Neuronal stem cell (in vitro differentiated cells): ENCODE results near the gene EIF4E. TPM values are rescaled to one million over a fixed set of nuclear protein-coding genes. Genes with fewer than 3 reads are reported as not detected.

Source experiments
- DNase-seq: peaks from one replicate; pipeline ENCODE4 v3.0.0-alpha.2; 2013; ENCODE audit warnings: low spot score
- H2AFZ ChIP-seq: one replicate; pipeline ENCODE4 v1.6.1; 2013; ENCODE audit warnings: mild to moderate bottlenecking, low read length, inconsistent platforms
- H2AK5ac ChIP-seq: 2 replicates; pipeline ENCODE4 v1.6.1; 2013; ENCODE audit warnings: low read depth, mild to moderate bottlenecking, inconsistent platforms, low read length, moderate library complexity, mixed read lengths
- H2BK120ac ChIP-seq: 2 replicates; pipeline ENCODE4 v1.6.1; 2013; ENCODE audit warnings: low read depth, mild to moderate bottlenecking, inconsistent platforms, low read length, moderate library complexity, mixed read lengths
- H2BK12ac ChIP-seq: one replicate; pipeline ENCODE4 v1.6.1; 2013; ENCODE audit warnings: low read length, inconsistent platforms
- H2BK15ac ChIP-seq: 2 replicates; pipeline ENCODE4 v1.6.1; 2013; ENCODE audit warnings: mild to moderate bottlenecking, low read length, inconsistent platforms, mixed read lengths
- H2BK5ac ChIP-seq: one replicate; pipeline ENCODE4 v1.6.1; 2013; ENCODE audit warnings: inconsistent platforms, mild to moderate bottlenecking, low read length, moderate library complexity
- H3K14ac ChIP-seq: one replicate; pipeline ENCODE4 v1.6.1; 2013; ENCODE audit warnings: low read length, inconsistent platforms
- H3K18ac ChIP-seq: 2 replicates; pipeline ENCODE4 v1.6.1; 2013; ENCODE audit warnings: low read length, inconsistent platforms
- H3K23ac ChIP-seq: 2 replicates; pipeline ENCODE4 v1.6.1; 2013; ENCODE audit warnings: low read depth, mild to moderate bottlenecking, mixed read lengths, low read length, inconsistent platforms; ENCODE audit not compliant: poor library complexity
- H3K27ac ChIP-seq: replicated peaks from 3 replicates; pipeline ENCODE4 v1.5.1; 2013; ENCODE audit warnings: low read length, inconsistent platforms
- H3K27me3 ChIP-seq, 3 experiments: 2 replicates each; pipeline ENCODE4 v1.6.1; 2013; ENCODE audit warnings: low read length in 3 of 3, mild to moderate bottlenecking in 2 of 3, inconsistent platforms in 1 of 3, low read depth in 1 of 3, mixed read lengths in 1 of 3, moderate library complexity in 1 of 3; ENCODE audit not compliant: control insufficient read depth in 3 of 3, insufficient read depth in 3 of 3
- H3K36me3 ChIP-seq, 2 donors: replicated peaks in 1 of 2; 2 replicates each; pipeline ENCODE4 v1.6.1; 2013; ENCODE audit warnings: low read length in 2 of 2; ENCODE audit not compliant: control insufficient read depth in 2 of 2, insufficient read depth in 2 of 2
- H3K4ac ChIP-seq: 2 replicates; pipeline ENCODE4 v1.6.1; 2013; ENCODE audit warnings: inconsistent platforms, mild to moderate bottlenecking, low read length, moderate library complexity
- H3K4me1 ChIP-seq, 2 donors: 1 replicate in 1 of 2; 2 replicates in 1 of 2; pipeline ENCODE4 v1.6.1; 2013; ENCODE audit warnings: low read length in 2 of 2, low read depth in 1 of 2; ENCODE audit not compliant: control insufficient read depth in 2 of 2, insufficient read depth in 1 of 2
- H3K4me2 ChIP-seq: one replicate; pipeline ENCODE4 v1.6.1; 2013; ENCODE audit warnings: mild to moderate bottlenecking, low read length, inconsistent platforms; ENCODE audit not compliant: insufficient read depth, poor library complexity, severe bottlenecking
- H3K4me3 ChIP-seq, 2 donors: 2 replicates each; pipeline ENCODE4 v1.5.1; 2013; ENCODE audit warnings: low read length in 2 of 2, mild to moderate bottlenecking in 2 of 2, inconsistent platforms in 1 of 2, moderate library complexity in 1 of 2
- H3K79me1 ChIP-seq: one replicate; pipeline ENCODE4 v1.6.1; 2013; ENCODE audit warnings: low read depth, mild to moderate bottlenecking, inconsistent platforms, low read length, moderate library complexity
- H3K9ac ChIP-seq: one replicate; pipeline ENCODE4 v1.6.1; 2013; ENCODE audit warnings: mild to moderate bottlenecking, low read depth, low read length, inconsistent platforms; ENCODE audit not compliant: poor library complexity
- H3K9me3 ChIP-seq, 2 donors: replicated peaks in 1 of 2; 2 replicates each; pipeline versions ENCODE3 to v1.6.1; 2013; ENCODE audit warnings: low read length in 2 of 2, mild to moderate bottlenecking in 2 of 2, inconsistent platforms in 1 of 2, low read depth in 1 of 2, mixed read lengths in 1 of 2, moderate library complexity in 1 of 2; ENCODE audit not compliant: control insufficient read depth in 2 of 2, insufficient read depth in 1 of 2
- H4K8ac ChIP-seq: one replicate; pipeline ENCODE4 v1.6.1; 2013; ENCODE audit warnings: low read depth, mild to moderate bottlenecking, inconsistent platforms, low read length, moderate library complexity
- H4K91ac ChIP-seq: one replicate; pipeline ENCODE4 v1.6.1; 2013; ENCODE audit warnings: low read length, low read depth, mild to moderate bottlenecking, inconsistent platforms; ENCODE audit not compliant: poor library complexity
- WGBS, 2 donors: extraction: QIAGEN DNeasy Blood & Tissue Kit; methylation state at CpG; one replicate each; pipeline ENCODE4 v1.1.7; 2013; ENCODE audit warnings: missing lambda C conversion rate in 2 of 2, mixed read lengths in 1 of 2; ENCODE audit not compliant: insufficient read length in 2 of 2, insufficient replicate concordance in 1 of 2; ENCODE audit errors: extremely low coverage in 2 of 2; 5-methylcytosine and 5-hydroxymethylcytosine counted together
- polyA plus RNA-seq, 2 experiments: library from polyadenylated mRNA; stranded (reverse); fragments of 200-250 nt; gene quantifications; one replicate each; pipeline ENCODE4 v1.2.3, GENCODE V29; 2013

The EIF4E gene, protein sequence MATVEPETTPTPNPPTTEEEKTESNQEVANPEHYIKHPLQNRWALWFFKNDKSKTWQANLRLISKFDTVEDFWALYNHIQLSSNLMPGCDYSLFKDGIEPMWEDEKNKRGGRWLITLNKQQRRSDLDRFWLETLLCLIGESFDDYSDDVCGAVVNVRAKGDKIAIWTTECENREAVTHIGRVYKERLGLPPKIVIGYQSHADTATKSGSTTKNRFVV
- polyA plus RNA-seq (2013, experiment 1 of 2), result 143 TPM
- polyA plus RNA-seq (2013, experiment 2 of 2), result 148 TPM

DNA sequence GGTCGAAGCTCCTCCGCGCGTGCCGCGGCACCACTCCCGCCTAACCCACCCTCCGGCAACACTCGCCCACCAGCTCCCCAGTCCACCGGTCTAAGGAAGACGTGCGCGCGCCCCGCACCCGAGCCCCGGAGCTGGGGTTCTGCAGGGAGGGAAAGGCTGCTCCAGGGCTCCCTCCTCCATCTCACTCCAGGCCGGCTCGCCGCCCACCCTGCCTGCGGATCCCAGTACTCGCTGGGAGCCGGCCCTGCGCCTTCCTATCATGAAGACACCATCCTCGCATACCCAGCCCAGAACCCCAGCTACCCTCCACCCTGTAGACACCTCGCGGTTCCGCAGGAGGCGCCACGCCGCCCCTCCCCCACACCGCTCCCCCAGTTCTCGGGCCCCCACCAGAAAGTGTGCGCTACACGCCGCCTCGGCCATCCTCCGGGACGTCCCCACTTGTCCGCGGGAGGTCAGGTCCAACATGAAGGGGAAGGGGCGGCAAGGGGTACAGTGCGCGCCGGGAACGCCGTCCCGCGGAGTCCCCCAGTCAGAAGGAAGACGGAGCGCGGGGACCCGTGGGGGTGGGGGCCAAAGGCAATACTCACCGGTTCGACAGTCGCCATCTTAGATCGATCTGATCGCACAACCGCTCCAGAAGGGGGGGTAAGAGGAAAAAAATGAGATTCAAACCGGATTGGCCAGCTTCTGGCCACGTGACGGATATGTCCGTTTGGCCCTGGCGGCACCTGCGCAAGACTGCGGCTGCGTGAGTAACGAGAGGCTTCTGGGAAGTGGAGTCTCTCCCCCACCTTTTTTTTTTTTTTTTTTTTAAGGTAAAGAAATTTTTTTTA, at the start of gene EIF4E:
EIF4E (minus strand) TSS at position 629 of the 836 bp plus-strand sequence; CDS start at position 608, 21 bp downstream.
- peak within 1 kb of the TSS; percentile 84 for H3K27ac ChIP-seq
- peaks cover 4 to 32% of the 10 kb centered on the region in 2 donors for H3K36me3 ChIP-seq
- peak within 1 kb of the TSS; percentile 97 for H3K14ac ChIP-seq
- DNase-seq, result peak; percentile 93
- peak within 1 kb of the TSS; percentile 90 for H2BK12ac ChIP-seq
- H4K91ac ChIP-seq, result peak within 1 kb of the TSS; percentile 85
- peak within 1 kb of the TSS; percentile 52 for H3K4me2 ChIP-seq
- peak within 1 kb of the TSS; percentile 100 for H3K18ac ChIP-seq
- H3K4me1 ChIP-seq, result peaks cover 0 to 4% of the 10 kb centered on the region in 2 donors
- H2BK15ac ChIP-seq, result peak within 1 kb of the TSS; percentile 88
- H2BK5ac ChIP-seq, result peak within 1 kb of the TSS; percentile 99
- H3K79me1 ChIP-seq, result peaks cover 6% of the 10 kb centered on the region
- H2AFZ ChIP-seq, result peak within 1 kb of the TSS; percentile 100
- peak within 1 kb of the TSS; percentile 88 to 100 for H3K4me3 ChIP-seq
- no CpG with 5 or more reads among the region's 68 CpGs for WGBS, 2 donors
- H3K9me3 ChIP-seq, result peaks cover 6 to 35% of the 10 kb centered on the region in 2 donors
- H3K27me3 ChIP-seq, result no peaks in the 10 kb centered on the region
- peak within 1 kb of the TSS; percentile 96 for H3K23ac ChIP-seq
- H3K9ac ChIP-seq, result peak within 1 kb of the TSS; percentile 100
- no peak within 1 kb of the TSS for H4K8ac ChIP-seq
- peak within 1 kb of the TSS; percentile 89 for H2AK5ac ChIP-seq
- peak within 1 kb of the TSS; percentile 54 for H2BK120ac ChIP-seq
- peak within 1 kb of the TSS; percentile 66 for H3K4ac ChIP-seq

DNA sequence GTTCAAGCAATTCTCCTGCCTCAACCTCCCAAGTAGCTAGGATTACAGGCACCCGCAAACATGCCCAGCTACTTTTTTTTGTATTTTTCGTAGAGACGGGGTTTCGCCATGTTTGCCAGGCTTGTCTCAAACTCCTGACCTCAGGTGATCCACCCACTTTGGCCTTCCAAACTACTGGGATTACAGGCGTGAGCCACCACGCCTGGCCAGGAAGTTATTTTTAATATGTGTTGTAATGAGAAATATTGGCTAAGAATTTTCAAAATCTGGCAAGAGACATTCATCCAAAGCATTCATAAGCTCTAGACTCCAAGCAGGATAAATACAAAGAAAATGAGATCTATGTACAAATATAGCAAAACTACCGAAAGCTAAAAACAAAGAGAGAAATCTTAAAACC, 48.6 kb upstream of the EIF4E start:
- H3K9me3 ChIP-seq, result no peaks in the 10 kb centered on the region
- H3K18ac ChIP-seq, result no peak overlapping the region
- DNase-seq, result no peak
- H2BK120ac ChIP-seq, result no peak overlapping the region
- H3K14ac ChIP-seq, result no peak overlapping the region
- no peaks in the 10 kb centered on the region for H3K4me1 ChIP-seq
- H3K79me1 ChIP-seq, result no peaks in the 10 kb centered on the region
- H2AK5ac ChIP-seq, result no peak overlapping the region
- no peak overlapping the region for H3K9ac ChIP-seq
- H3K4ac ChIP-seq, result no peak overlapping the region
- H3K36me3 ChIP-seq, result no peaks in the 10 kb centered on the region
- WGBS, 2 donors, result no CpG with 5 or more reads among the region's 7 CpGs
- no peak overlapping the region for H3K4me3 ChIP-seq
- no peak overlapping the region for H4K91ac ChIP-seq
- H2BK15ac ChIP-seq, result no peak overlapping the region
- no peak overlapping the region for H3K27ac ChIP-seq
- no peak overlapping the region for H2BK12ac ChIP-seq
- H3K4me2 ChIP-seq, result no peak overlapping the region
- H2AFZ ChIP-seq, result no peak overlapping the region
- no peaks in the 10 kb centered on the region for H3K27me3 ChIP-seq
- no peak overlapping the region for H3K23ac ChIP-seq
- no peak overlapping the region for H2BK5ac ChIP-seq
- no peak overlapping the region for H4K8ac ChIP-seq

DNA sequence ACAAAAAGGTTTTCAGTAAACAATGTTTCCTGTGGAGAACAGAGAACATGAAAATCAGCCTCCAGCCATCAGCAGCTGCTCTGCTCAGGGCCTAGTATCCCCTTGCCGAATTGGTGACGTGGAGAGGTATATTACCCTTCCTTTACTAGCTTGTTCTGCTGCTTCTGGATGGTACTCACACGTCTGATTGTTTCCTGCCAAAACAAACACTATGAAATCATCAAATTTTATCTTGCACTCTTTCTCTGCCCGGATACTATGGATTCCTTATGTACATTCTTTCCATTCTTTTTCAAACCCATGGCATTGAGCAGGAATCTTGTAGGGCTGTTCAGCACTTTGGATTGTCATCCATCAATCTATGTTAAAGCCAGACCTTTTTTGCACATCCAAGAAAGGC, 47.8 kb upstream of the EIF4E start:
- Histone ChIP-seq H2BK12ac (no peak overlapping the region), H3K4me2 (no peak overlapping the region)
- no CpG with 5 or more reads among the region's 4 CpGs for WGBS, 2 donors

More for the DNA sequence above, 47.8 kb upstream of the EIF4E start:
- no peak overlapping the region for H3K14ac ChIP-seq
- H3K9me3 ChIP-seq, result no peaks in the 10 kb centered on the region
- no peak overlapping the region for H3K9ac ChIP-seq
- H3K79me1 ChIP-seq, result no peaks in the 10 kb centered on the region
- no peak overlapping the region for H3K27ac ChIP-seq
- H2BK15ac ChIP-seq, result no peak overlapping the region
- H2AFZ ChIP-seq, result no peak overlapping the region
- H3K4me1 ChIP-seq, result no peaks in the 10 kb centered on the region
- DNase-seq, result no peak
- no peak overlapping the region for H3K18ac ChIP-seq
- H4K8ac ChIP-seq, result no peak overlapping the region
- no peaks in the 10 kb centered on the region for H3K27me3 ChIP-seq
- no peak overlapping the region for H3K23ac ChIP-seq
- H2BK5ac ChIP-seq, result no peak overlapping the region
- no peak overlapping the region for H4K91ac ChIP-seq
- H3K4ac ChIP-seq, result no peak overlapping the region
- H3K4me3 ChIP-seq, result no peak overlapping the region
- H2AK5ac ChIP-seq, result no peak overlapping the region
- H3K36me3 ChIP-seq, result no peaks in the 10 kb centered on the region
- H2BK120ac ChIP-seq, result no peak overlapping the region
